ENCODE measurements around the gene AASS.

DNA sequence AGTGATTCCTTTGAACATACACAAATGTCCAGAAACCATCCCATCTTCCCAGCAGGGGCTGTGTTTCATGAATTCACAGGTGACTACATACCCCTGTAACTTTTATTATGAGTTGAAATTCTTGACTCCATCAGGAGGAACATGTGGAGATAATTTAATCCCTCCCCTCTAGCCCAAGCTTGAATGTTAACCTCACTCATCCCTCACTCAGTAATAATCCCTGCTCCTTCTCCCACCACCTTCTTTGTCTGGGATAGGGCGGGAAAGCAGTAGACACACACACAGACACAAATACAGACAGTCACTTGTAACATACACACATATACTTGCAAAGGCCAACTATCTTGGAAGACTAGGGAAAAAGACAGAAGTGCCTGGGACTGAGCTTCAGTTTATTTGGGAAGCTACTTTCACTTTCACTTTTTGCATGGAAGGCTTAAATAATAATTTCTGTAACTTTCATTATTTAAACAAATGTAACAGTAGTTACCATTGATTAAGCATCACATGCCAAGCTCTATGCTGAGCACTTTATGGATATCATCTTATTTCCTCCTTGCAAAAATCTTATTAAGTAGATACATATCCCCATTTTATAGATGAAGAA is 7.3 kb downstream of the AASS start:
- TF ChIP-seq CTCF (IDR thresholded peaks at IDR 0.05 in 2 of 3, conservative IDR thresholded peaks at IDR 0.05 in 1 of 3; ENCODE audit: control insufficient read depth in 2 of 3, extremely low read depth in 1 of 3, insufficient read depth in 1 of 3, low read depth in 3 of 3, low read length in 3 of 3) = no peak
- TF ChIP-seq, protein P1, sequence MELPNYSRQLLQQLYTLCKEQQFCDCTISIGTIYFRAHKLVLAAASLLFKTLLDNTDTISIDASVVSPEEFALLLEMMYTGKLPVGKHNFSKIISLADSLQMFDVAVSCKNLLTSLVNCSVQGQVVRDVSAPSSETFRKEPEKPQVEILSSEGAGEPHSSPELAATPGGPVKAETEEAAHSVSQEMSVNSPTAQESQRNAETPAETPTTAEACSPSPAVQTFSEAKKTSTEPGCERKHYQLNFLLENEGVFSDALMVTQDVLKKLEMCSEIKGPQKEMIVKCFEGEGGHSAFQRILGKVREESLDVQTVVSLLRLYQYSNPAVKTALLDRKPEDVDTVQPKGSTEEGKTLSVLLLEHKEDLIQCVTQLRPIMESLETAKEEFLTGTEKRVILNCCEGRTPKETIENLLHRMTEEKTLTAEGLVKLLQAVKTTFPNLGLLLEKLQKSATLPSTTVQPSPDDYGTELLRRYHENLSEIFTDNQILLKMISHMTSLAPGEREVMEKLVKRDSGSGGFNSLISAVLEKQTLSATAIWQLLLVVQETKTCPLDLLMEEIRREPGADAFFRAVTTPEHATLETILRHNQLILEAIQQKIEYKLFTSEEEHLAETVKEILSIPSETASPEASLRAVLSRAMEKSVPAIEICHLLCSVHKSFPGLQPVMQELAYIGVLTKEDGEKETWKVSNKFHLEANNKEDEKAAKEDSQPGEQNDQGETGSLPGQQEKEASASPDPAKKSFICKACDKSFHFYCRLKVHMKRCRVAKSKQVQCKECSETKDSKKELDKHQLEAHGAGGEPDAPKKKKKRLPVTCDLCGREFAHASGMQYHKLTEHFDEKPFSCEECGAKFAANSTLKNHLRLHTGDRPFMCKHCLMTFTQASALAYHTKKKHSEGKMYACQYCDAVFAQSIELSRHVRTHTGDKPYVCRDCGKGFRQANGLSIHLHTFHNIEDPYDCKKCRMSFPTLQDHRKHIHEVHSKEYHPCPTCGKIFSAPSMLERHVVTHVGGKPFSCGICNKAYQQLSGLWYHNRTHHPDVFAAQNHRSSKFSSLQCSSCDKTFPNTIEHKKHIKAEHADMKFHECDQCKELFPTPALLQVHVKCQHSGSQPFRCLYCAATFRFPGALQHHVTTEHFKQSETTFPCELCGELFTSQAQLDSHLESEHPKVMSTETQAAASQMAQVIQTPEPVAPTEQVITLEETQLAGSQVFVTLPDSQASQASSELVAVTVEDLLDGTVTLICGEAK (IDR thresholded peaks at IDR 0.05; ENCODE audit: borderline replicate concordance) = no peak
- TF ChIP-seq, protein P2, sequence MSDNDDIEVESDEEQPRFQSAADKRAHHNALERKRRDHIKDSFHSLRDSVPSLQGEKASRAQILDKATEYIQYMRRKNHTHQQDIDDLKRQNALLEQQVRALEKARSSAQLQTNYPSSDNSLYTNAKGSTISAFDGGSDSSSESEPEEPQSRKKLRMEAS (IDR thresholded peaks at IDR 0.05; ENCODE audit: low read depth, low read length) = no peak
- TF ChIP-seq FOS (IDR thresholded peaks at IDR 0.05; ENCODE audit: borderline replicate concordance, extremely low read depth, insufficient read length) = no peak
- no peak for TF ChIP-seq MYC (IDR thresholded peaks at IDR 0.05; ENCODE audit: insufficient read depth, insufficient read length, insufficient replicate concordance, low read length, severe bottlenecking)
- no peak for TF ChIP-seq ATF7 (IDR thresholded peaks at IDR 0.05; ENCODE audit: low read depth)
- TF ChIP-seq EZH2 (IDR thresholded peaks at IDR 0.05; ENCODE audit: borderline replicate concordance, control insufficient read depth, low read depth, low read length) = no peak
- TF ChIP-seq POLR2A (IDR thresholded peaks at IDR 0.05; ENCODE audit: low read depth, low read length) = no peak
- no peak for TF ChIP-seq NFYB (IDR thresholded peaks at IDR 0.05; ENCODE audit: insufficient read depth, low read depth, low read length)
- TF ChIP-seq EP300 (IDR thresholded peaks at IDR 0.05; ENCODE audit: borderline replicate concordance in 1 of 2, control insufficient read depth in 1 of 2, low read depth in 2 of 2, low read length in 2 of 2) = no peak
- TF ChIP-seq RCOR1 (conservative IDR thresholded peaks at IDR 0.05; ENCODE audit: low read depth, low read length) = no peak
- TF ChIP-seq CREB1 (IDR thresholded peaks at IDR 0.05; ENCODE audit: low read depth) = no peak
- TF ChIP-seq ATF3 (IDR thresholded peaks at IDR 0.05; ENCODE audit: borderline replicate concordance, extremely low read depth, low read depth, low read length) = no peak
- no peak for TF ChIP-seq ZZZ3 (IDR thresholded peaks at IDR 0.05; ENCODE audit: control insufficient read depth, insufficient read length, low read depth)

Measured in GM12878 (cell line).